Uterus (tissue), 4 donors: ENCODE results near the gene TAF11L6. TPM values are rescaled to one million over a fixed set of nuclear protein-coding genes. Genes with fewer than 3 reads are reported as not detected.
"Not testable (repeated sequence)": the region's sequence is repeated elsewhere in the genome, so short reads cannot be mapped to it uniquely, and the experiment has no call there.

Experiments
- DNase-seq, 2 donors: peaks; one replicate each; pipeline ENCODE4 v3.0.0-alpha.2; 2019 to 2020
- H3K27ac ChIP-seq, 2 donors: fragments of 200-600 bp; sonication (generic); 1 replicate in 1 of 2; 2 replicates in 1 of 2; pipeline ENCODE4 v1.5.1; 2016 to 2018
- H3K27me3 ChIP-seq, 2 donors: fragments of 200-600 bp; sonication (generic); one replicate each; pipeline ENCODE4 v1.5.1; 2018 to 2019; ENCODE audit warnings: control low read depth in 1 of 2
- H3K36me3 ChIP-seq, 2 donors: fragments of 200-600 bp; sonication (generic); one replicate each; pipeline ENCODE4 v1.5.1; 2019; ENCODE audit warnings: control low read depth in 1 of 2
- H3K4me1 ChIP-seq, 2 donors: fragments of 200-600 bp; sonication (generic); one replicate each; pipeline ENCODE4 v1.5.1; 2018 to 2019; ENCODE audit warnings: control low read depth in 1 of 2
- H3K4me3 ChIP-seq, 2 donors: fragments of 200-600 bp; sonication (generic); 1 replicate in 1 of 2; 2 replicates in 1 of 2; pipeline ENCODE4 v1.5.1; 2018 to 2019; ENCODE audit warnings: mild to moderate bottlenecking in 1 of 2
- H3K9me3 ChIP-seq, 2 donors: fragments of 200-600 bp; sonication (generic); one replicate each; pipeline ENCODE4 v1.5.1; 2019; ENCODE audit warnings: control low read depth in 1 of 2
- POLR2A ChIP-seq, 2 donors: fragments of 450-650 bp; IDR thresholded peaks; one replicate each; pipeline ENCODE4 v1.6.1; 2016; ENCODE audit warnings: antibody characterized with exemption in 2 of 2, mild to moderate bottlenecking in 1 of 2, moderate library complexity in 1 of 2
- intact Hi-C: fragments of 100-400 bp; cut with DNase I; formaldehyde crosslinking; loops from one replicate; pipeline ENCODE4 v1.15.1; 2023; ENCODE audit warnings: low total_unique reads
- total RNA-seq, 4 donors: library from RNA; depleted of rRNA in 3 of 4; stranded (reverse); fragments of >200 nt in 3 of 4; gene quantifications; one replicate each; pipeline versions ENCODE4 v1.1.0 to v1.2.4, GENCODE V29; 2014 to 2023
- TF ChIP-seq, protein P1 (sequence below), 4 experiments: fragments of 200-600 bp in 2 of 4; fragments of 450-650 bp in 2 of 4; sonication (generic) in 2 of 4; IDR thresholded peaks; one replicate each; pipeline ENCODE4 v1.5.1; 2016 to 2019; ENCODE audit warnings: antibody characterized with exemption in 4 of 4, mild to moderate bottlenecking in 2 of 4, moderate library complexity in 1 of 4
- donor health status: DM: yes; HTN: yes; CAD: no.

TAF11L6 gene
- total RNA-seq, 4 donors from 2014 or later = not detected

DNA sequence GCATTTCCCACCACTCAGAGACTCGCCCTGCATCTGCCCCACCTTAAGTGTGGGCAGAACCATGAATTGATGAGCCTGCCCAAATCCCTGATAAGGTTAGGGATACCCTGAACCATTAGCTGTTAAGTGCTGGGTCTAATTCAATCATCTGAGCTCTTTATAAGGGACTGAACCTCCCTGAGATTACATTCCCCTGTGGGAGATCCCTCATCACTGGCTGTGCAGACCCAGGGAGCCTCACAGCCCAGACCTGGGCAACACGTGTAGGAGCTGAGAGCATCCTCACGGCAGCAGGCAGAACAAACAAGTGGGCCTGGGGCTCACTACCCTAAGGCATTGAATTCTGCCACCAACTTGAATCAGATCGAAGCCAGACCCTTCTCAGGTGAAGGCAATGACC, 31.0 kb upstream of the TAF11L6 start:
- TF ChIP-seq POLR2A (IDR thresholded peaks at IDR 0.05) = no peak
- TF ChIP-seq, protein P1, sequence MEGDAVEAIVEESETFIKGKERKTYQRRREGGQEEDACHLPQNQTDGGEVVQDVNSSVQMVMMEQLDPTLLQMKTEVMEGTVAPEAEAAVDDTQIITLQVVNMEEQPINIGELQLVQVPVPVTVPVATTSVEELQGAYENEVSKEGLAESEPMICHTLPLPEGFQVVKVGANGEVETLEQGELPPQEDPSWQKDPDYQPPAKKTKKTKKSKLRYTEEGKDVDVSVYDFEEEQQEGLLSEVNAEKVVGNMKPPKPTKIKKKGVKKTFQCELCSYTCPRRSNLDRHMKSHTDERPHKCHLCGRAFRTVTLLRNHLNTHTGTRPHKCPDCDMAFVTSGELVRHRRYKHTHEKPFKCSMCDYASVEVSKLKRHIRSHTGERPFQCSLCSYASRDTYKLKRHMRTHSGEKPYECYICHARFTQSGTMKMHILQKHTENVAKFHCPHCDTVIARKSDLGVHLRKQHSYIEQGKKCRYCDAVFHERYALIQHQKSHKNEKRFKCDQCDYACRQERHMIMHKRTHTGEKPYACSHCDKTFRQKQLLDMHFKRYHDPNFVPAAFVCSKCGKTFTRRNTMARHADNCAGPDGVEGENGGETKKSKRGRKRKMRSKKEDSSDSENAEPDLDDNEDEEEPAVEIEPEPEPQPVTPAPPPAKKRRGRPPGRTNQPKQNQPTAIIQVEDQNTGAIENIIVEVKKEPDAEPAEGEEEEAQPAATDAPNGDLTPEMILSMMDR (IDR thresholded peaks at IDR 0.05) = no peak
- DNase-seq = no peak

DNA sequence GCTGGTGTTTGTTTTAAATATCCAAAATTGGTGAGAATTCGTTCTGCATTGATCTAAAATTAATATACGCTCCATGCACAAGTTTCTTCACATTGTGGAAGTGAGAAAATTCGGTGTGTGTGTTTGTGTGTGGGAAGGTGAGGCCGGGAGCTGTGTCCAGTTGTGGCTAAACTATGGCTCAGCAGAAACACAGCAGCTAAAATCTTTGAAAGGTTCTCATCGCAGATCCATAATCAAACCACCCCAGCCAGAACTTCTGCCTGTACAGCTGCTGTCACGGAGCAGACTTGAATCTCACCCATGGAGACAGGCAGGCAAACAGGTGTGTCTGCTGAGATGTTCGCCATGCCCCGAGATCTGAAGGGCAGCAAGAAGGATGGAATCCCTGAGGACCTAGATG, 30.5 kb upstream of the TAF11L6 start, which contains the start of gene TAF11L2:
TSS of gene TAF11L2 (plus strand) at position 301 of the 400 bp plus-strand sequence.
- H3K9me3 ChIP-seq, intact Hi-C loops, H3K36me3 ChIP-seq, DNase-seq, H3K4me1 ChIP-seq, H3K4me3 ChIP-seq, H3K27me3 ChIP-seq, H3K27ac ChIP-seq: not testable (repeated sequence)

More for the DNA sequence above, 31.0 kb upstream of the TAF11L6 start:
- Histone ChIP-seq H3K4me3 (no peak overlapping the region), H3K27me3 (no peaks in the 10 kb centered on the region), H3K27ac (no peak overlapping the region), H3K4me1 (no peaks in the 10 kb centered on the region), H3K36me3 (no peaks in the 10 kb centered on the region), H3K9me3 (no peaks in the 10 kb centered on the region)
- intact Hi-C loops = no loop called here

DNA sequence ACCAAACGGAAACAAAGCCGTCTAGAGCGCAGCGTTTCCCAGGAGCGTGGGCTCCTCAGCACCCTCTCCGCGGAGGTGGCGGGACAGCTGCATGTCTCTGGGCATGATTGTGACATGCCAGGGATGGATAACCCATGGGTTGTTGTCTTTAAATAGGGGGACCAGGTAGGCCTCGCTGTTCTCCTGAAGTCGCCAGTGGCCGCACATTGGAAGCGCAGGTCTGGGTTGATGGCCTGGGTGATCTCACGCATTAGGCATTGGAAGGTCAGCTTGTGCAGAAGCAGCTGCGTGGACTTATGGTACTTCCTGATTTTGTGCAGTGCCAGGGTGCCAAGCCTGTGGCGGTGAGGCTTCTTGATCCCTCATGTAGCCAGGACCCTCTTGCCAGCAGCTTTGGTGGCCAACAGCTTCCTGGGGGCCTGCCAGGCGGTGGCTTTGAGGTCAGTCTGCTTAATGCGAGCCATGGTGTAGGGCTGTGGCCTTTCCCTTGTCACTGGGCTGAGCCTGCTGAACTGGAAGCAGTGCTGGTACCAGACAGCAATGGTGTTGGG, 16.6 kb upstream of the TAF11L6 start:
- intact Hi-C loops = no loop called here
- no peak for DNase-seq
- Histone ChIP-seq H3K4me1 (no peaks in the 10 kb centered on the region), H3K9me3 (no peaks in the 10 kb centered on the region), H3K27ac (no peak overlapping the region), H3K27me3 (no peaks in the 10 kb centered on the region), H3K36me3 (no peaks in the 10 kb centered on the region), H3K4me3 (no peak overlapping the region)
- TF ChIP-seq, protein P1 (IDR thresholded peaks at IDR 0.05) = no peak
- TF ChIP-seq POLR2A (IDR thresholded peaks at IDR 0.05) = no peak

DNA sequence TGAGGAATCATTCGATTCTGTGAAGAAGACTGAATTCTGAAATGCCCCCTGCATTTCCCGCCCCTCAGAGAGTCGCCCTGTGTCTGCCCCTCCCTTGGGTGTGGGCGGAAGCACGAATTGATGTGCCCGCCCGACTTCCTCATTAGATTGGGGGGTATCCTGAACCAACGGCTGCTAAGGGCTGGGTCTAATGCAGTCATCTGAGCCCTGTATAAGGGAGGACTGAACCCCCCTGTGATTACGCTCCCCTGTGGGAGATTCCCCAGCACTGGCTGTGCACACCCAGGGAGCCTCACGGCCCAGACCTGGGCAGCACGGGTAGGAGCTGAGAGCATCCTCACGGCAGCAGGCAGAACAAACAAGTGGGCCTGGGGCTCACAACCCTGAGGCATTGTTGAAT, 10.9 kb upstream of the TAF11L6 start:
- H3K4me1 ChIP-seq, intact Hi-C loops, H3K36me3 ChIP-seq, H3K27me3 ChIP-seq, H3K27ac ChIP-seq, H3K9me3 ChIP-seq, H3K4me3 ChIP-seq: not testable (repeated sequence)
- peak in 1 of 2 donors; percentile 25 for DNase-seq

DNA sequence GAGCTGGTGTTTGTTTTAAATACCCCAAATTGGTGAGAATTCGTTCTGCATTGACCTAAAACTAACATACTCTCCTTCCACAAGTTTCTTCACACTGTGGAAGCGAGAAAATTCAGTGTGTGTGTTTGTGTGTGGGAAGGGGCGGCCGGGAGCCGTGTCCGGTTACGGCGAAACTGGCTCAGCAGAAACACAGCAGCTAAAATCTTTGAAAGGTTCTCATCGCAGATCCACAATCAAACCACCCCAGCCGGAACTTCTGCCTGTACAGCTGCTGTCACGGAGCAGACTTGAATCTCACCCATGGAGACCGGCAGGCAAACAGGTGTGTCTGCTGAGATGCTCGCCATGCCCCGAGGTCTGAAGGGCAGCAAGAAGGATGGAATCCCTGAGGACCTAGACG, 10.4 kb upstream of the TAF11L6 start, which contains the start of gene TAF11L3:
TSS of gene TAF11L3 (plus strand) at position 301 of the 400 bp plus-strand sequence.
- intact Hi-C loops, H3K4me3 ChIP-seq, H3K27me3 ChIP-seq, H3K9me3 ChIP-seq, DNase-seq, H3K27ac ChIP-seq, H3K4me1 ChIP-seq, H3K36me3 ChIP-seq: not testable (repeated sequence)

DNA sequence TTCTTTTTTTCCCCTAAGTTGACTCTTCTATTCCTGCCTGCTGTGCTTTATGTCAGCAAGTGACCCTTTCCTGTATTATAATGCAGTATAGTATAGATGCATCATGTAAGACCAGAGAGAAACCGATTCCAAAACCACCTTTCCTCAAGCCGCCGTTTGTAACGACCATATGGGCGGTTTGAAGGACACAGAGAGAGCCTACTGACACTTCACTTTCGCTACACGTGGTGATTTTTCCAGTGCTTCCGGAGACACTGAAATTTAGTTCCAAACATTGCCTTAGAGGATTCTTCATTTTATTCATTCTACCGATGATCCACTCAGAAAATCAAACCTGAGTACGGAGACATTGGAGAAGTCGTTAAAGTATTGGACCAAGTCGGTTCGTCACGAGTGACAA, 9.0 kb upstream of the TAF11L6 start:
- H3K27me3 ChIP-seq, H3K27ac ChIP-seq, H3K4me3 ChIP-seq, DNase-seq, intact Hi-C loops, H3K36me3 ChIP-seq, H3K9me3 ChIP-seq, H3K4me1 ChIP-seq: not testable (repeated sequence)

DNA sequence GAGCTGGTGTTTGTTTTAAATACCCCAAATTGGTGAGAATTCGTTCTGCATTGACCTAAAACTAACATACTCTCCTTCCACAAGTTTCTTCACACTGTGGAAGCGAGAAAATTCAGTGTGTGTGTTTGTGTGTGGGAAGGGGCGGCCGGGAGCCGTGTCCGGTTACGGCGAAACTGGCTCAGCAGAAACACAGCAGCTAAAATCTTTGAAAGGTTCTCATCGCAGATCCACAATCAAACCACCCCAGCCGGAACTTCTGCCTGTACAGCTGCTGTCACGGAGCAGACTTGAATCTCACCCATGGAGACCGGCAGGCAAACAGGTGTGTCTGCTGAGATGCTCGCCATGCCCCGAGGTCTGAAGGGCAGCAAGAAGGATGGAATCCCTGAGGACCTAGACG, 7.0 kb upstream of the TAF11L6 start, which contains the start of gene TAF11L4:
TSS of gene TAF11L4 (plus strand) at position 301 of the 400 bp plus-strand sequence.
- H3K27me3 ChIP-seq, H3K4me3 ChIP-seq, intact Hi-C loops, H3K9me3 ChIP-seq, H3K4me1 ChIP-seq, H3K27ac ChIP-seq, DNase-seq, H3K36me3 ChIP-seq: not testable (repeated sequence)

DNA sequence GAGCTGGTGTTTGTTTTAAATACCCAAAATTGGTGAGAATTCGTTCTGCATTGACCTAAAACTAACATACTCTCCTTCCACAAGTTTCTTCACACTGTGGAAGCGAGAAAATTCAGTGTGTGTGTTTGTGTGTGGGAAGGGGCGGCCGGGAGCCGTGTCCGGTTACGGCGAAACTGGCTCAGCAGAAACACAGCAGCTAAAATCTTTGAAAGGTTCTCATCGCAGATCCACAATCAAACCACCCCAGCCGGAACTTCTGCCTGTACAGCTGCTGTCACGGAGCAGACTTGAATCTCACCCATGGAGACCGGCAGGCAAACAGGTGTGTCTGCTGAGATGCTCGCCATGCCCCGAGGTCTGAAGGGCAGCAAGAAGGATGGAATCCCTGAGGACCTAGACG, 3.5 kb upstream of the TAF11L6 start, which contains the start of gene TAF11L5:
TSS of gene TAF11L5 (plus strand) at position 301 of the 400 bp plus-strand sequence.
- H3K4me1 ChIP-seq, H3K27ac ChIP-seq, DNase-seq, H3K4me3 ChIP-seq, intact Hi-C loops, H3K9me3 ChIP-seq, H3K36me3 ChIP-seq, H3K27me3 ChIP-seq: not testable (repeated sequence)

DNA sequence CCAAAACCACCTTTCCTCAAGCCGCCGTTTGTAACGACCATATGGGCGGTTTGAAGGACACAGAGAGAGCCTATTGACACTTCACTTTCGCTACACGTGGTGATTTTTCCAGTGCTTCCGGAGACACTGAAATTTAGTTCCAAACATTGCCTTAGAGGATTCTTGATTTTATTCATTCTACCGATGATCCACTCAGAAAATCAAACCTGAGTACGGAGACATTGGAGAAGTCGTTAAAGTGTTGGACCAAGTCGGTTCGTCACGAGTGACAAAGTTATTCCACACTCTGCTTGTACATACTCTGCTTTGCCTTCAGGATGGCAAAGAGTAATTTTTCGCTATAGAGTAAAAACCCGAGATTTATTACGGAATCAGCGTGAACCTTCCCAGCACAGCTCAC, 2.0 kb upstream of the TAF11L6 start:
- intact Hi-C loops, H3K4me3 ChIP-seq, H3K9me3 ChIP-seq, H3K36me3 ChIP-seq, H3K27me3 ChIP-seq, H3K27ac ChIP-seq, H3K4me1 ChIP-seq: not testable (repeated sequence)
- peak in 1 of 2 donors; percentile 32 for DNase-seq
